H1 (cell line): Measurements from ENCODE around the gene MYLK4. TPM values are rescaled to one million over a fixed set of nuclear protein-coding genes. Genes with fewer than 3 reads are reported as not detected.

Experiments
- CTCF ChIA-PET: fragments of 300-600 bp; sonication (Branson Sonifier 250); formaldehyde crosslinking; loops from one replicate; lab custom pipeline; 2021; ENCODE audit not compliant: partially characterized antibody; lab: Charles Lee
- POLR2A ChIA-PET: fragments of 300-600 bp; sonication (Branson Sonifier 250); formaldehyde crosslinking; loops from one replicate; lab custom pipeline; 2021; ENCODE audit warnings: inconsistent platforms; ENCODE audit not compliant: partially characterized antibody; lab: Charles Lee
- DNase-seq, 2 experiments: peaks; one replicate each; pipeline versions ENCODE4 v3.0.0 to v3.0.0-alpha.2; 2010 to 2022; ENCODE audit warnings: low spot score in 2 of 2, low read depth in 1 of 2, mixed read lengths in 1 of 2
- FAIRE-seq: peaks from 2 replicates; lab custom pipeline; 2011; peaks lifted over from hg19 to GRCh38; lab: Jason Lieb, UNC
- H2AFZ ChIP-seq: 2 replicates; pipeline ENCODE4 v1.8.1; 2012; ENCODE audit warnings: low read length, inconsistent platforms
- H2AK5ac ChIP-seq: 2 replicates; pipeline ENCODE4 v1.6.1; 2013; ENCODE audit warnings: low read depth, low read length
- H2BK120ac ChIP-seq: replicated peaks from 2 replicates; pipeline ENCODE3; 2013; ENCODE audit warnings: low read depth, low read length, inconsistent platforms
- H2BK12ac ChIP-seq: 2 replicates; pipeline ENCODE4 v1.6.1; 2013; ENCODE audit warnings: low read depth, low read length
- H2BK15ac ChIP-seq: 2 replicates; pipeline ENCODE4 v1.6.1; 2013; ENCODE audit warnings: low read length
- H2BK20ac ChIP-seq: 2 replicates; pipeline ENCODE4 v1.6.1; 2013; ENCODE audit warnings: low read length
- H2BK5ac ChIP-seq: 2 replicates; pipeline ENCODE4 v1.6.1; 2013; ENCODE audit warnings: low read depth, low read length
- H3K14ac ChIP-seq: 2 replicates; pipeline ENCODE4 v1.6.1; 2013; ENCODE audit warnings: inconsistent platforms; ENCODE audit not compliant: insufficient read length
- H3K18ac ChIP-seq: 2 replicates; pipeline ENCODE4 v1.6.1; 2013; ENCODE audit warnings: low read length; ENCODE audit errors: extremely low read depth
- H3K23ac ChIP-seq: 2 replicates; pipeline ENCODE4 v1.6.1; 2013; ENCODE audit warnings: inconsistent platforms; ENCODE audit not compliant: insufficient read length
- H3K23me2 ChIP-seq: 2 replicates; pipeline ENCODE4 v1.6.1; 2013; ENCODE audit warnings: low read depth, low read length
- H3K27ac ChIP-seq: 2 replicates; pipeline ENCODE4 v1.6.1; 2011; ENCODE audit warnings: low read depth, low read length, inconsistent platforms
- H3K27me3 ChIP-seq, 4 experiments: replicated peaks in 1 of 4; 1 replicate in 1 of 4; 2 replicates in 3 of 4; pipeline versions ENCODE4 v1.6.1 to v1.8.1; 2011 to 2013; ENCODE audit warnings: low read length in 3 of 4, mild to moderate bottlenecking in 3 of 4, inconsistent platforms in 2 of 4, mixed read lengths in 2 of 4, moderate library complexity in 1 of 4; ENCODE audit not compliant: control insufficient read depth in 3 of 4, insufficient read depth in 3 of 4; ENCODE audit errors: extremely low read depth in 1 of 4
- H3K36me3 ChIP-seq, 4 experiments: 2 replicates each; pipeline versions ENCODE4 v1.6.1 to v1.8.1; 2011 to 2013; ENCODE audit warnings: mild to moderate bottlenecking in 4 of 4, low read length in 3 of 4, moderate library complexity in 2 of 4, control low read depth in 1 of 4, inconsistent platforms in 1 of 4; ENCODE audit not compliant: insufficient read depth in 4 of 4, control insufficient read depth in 2 of 4
- H3K4ac ChIP-seq: replicated peaks from 2 replicates; pipeline ENCODE3; 2013; ENCODE audit warnings: low read length, low read depth, mixed read lengths, inconsistent platforms; ENCODE audit not compliant: insufficient read length
- H3K4me1 ChIP-seq, 4 experiments: replicated peaks in 1 of 4; 1 replicate in 1 of 4; 2 replicates in 3 of 4; pipeline versions ENCODE4 v1.6.1 to v1.8.1; 2011 to 2013; ENCODE audit warnings: low read length in 3 of 4, inconsistent platforms in 2 of 4, mixed read lengths in 1 of 4; ENCODE audit not compliant: insufficient read depth in 4 of 4, control insufficient read depth in 3 of 4
- H3K4me2 ChIP-seq, 2 experiments: 2 replicates each; pipeline versions ENCODE4 v1.6.1 to v1.8.1; 2011 to 2013; ENCODE audit warnings: low read depth in 2 of 2, low read length in 2 of 2, control low read depth in 1 of 2, inconsistent platforms in 1 of 2, mild to moderate bottlenecking in 1 of 2; ENCODE audit not compliant: insufficient read depth in 1 of 2
- H3K4me3 ChIP-seq, 4 experiments: fragments of 200-600, 300-600 bp in 1 of 4; sonication (generic), shearing (Covaris generic), sonication (Bioruptor Twin) in 1 of 4; 2 replicates each; pipeline versions ENCODE4 v1.5.1 to v1.8.1; 2011 to 2016; ENCODE audit warnings: low read length in 4 of 4, low read depth in 3 of 4, control low read depth in 2 of 4, inconsistent platforms in 2 of 4, mild to moderate bottlenecking in 2 of 4, mixed read lengths in 1 of 4, moderate library complexity in 1 of 4; ENCODE audit not compliant: insufficient read depth in 2 of 4; ENCODE audit errors: extremely low read depth in 1 of 4
- H3K56ac ChIP-seq: replicated peaks from 2 replicates; pipeline ENCODE3; 2013; ENCODE audit warnings: low read depth, mild to moderate bottlenecking, mixed read lengths, low read length, inconsistent platforms; ENCODE audit not compliant: insufficient read length
- H3K79me1 ChIP-seq: 2 replicates; pipeline ENCODE4 v1.6.1; 2013; ENCODE audit warnings: low read depth, low read length, control low read depth
- H3K79me2 ChIP-seq, 2 experiments: 2 replicates each; pipeline versions ENCODE4 v1.6.1 to v1.8.1; 2012 to 2013; ENCODE audit warnings: low read length in 2 of 2, mild to moderate bottlenecking in 2 of 2, inconsistent platforms in 1 of 2; ENCODE audit not compliant: insufficient read depth in 2 of 2, control insufficient read depth in 1 of 2
- H3K9ac ChIP-seq, 4 experiments: replicated peaks in 1 of 4; 1 replicate in 1 of 4; 2 replicates in 3 of 4; pipeline versions ENCODE4 v1.6.1 to v1.8.1; 2011 to 2013; ENCODE audit warnings: low read depth in 3 of 4, low read length in 3 of 4, control low read depth in 2 of 4, mild to moderate bottlenecking in 2 of 4, moderate library complexity in 2 of 4, inconsistent platforms in 1 of 4; ENCODE audit errors: extremely low read depth in 1 of 4
- H3K9me3 ChIP-seq, 2 experiments: 2 replicates each; pipeline versions ENCODE4 v1.6.1 to v1.8.1; 2012 to 2013; ENCODE audit warnings: mild to moderate bottlenecking in 2 of 2, moderate library complexity in 2 of 2, control low read depth in 1 of 2, inconsistent platforms in 1 of 2, low read depth in 1 of 2, low read length in 1 of 2, mixed read lengths in 1 of 2; ENCODE audit not compliant: insufficient read depth in 2 of 2
- H4K20me1 ChIP-seq, 2 experiments: replicated peaks in 1 of 2; 2 replicates each; pipeline versions ENCODE3 to v1.8.1; 2011 to 2013; ENCODE audit warnings: inconsistent platforms in 2 of 2, low read length in 2 of 2, mild to moderate bottlenecking in 1 of 2; ENCODE audit not compliant: insufficient read depth in 2 of 2, control insufficient read depth in 1 of 2
- H4K5ac ChIP-seq: 2 replicates; pipeline ENCODE4 v1.6.1; 2013; ENCODE audit warnings: low read length, low read depth, mixed read lengths, inconsistent platforms; ENCODE audit not compliant: insufficient read length
- H4K8ac ChIP-seq: 2 replicates; pipeline ENCODE4 v1.8.0; 2013; ENCODE audit warnings: mild to moderate bottlenecking, moderate library complexity, low read length, inconsistent platforms; ENCODE audit not compliant: insufficient read depth; ENCODE audit errors: extremely low read depth
- H4K91ac ChIP-seq: replicated peaks from 2 replicates; pipeline ENCODE3; 2013; ENCODE audit warnings: low read length, mixed read lengths, inconsistent platforms; ENCODE audit not compliant: insufficient read length
- EGR1 ChIP-seq: IDR thresholded peaks from 2 replicates; pipeline ENCODE4 v1.6.1; 2011; ENCODE audit warnings: low read depth, low read length, borderline replicate concordance
- FOSL1 ChIP-seq: IDR thresholded peaks from 2 replicates; pipeline ENCODE4 v1.6.1; 2011; ENCODE audit warnings: mild to moderate bottlenecking, low read depth, low read length, moderate library complexity; ENCODE audit not compliant: insufficient read depth
- HDAC6 ChIP-seq: IDR thresholded peaks from one replicate; pipeline ENCODE4 v1.7.1; 2012; ENCODE audit warnings: low read depth, mild to moderate bottlenecking, inconsistent platforms, low read length, moderate library complexity
- JUN ChIP-seq: IDR thresholded peaks from 2 replicates; pipeline ENCODE4 v1.6.1; 2011; ENCODE audit warnings: low read depth, mild to moderate bottlenecking, improper control_type of control experiment, low read length
- KDM1A ChIP-seq: fragments of 200-600, 300-600 bp; sonication (generic); IDR thresholded peaks from 2 replicates; pipeline ENCODE4 v1.7.1; 2016; ENCODE audit warnings: mild to moderate bottlenecking, low read length, borderline replicate concordance
- KDM4A ChIP-seq: IDR thresholded peaks from one replicate; pipeline ENCODE4 v1.7.1; 2012; ENCODE audit warnings: low read depth, mild to moderate bottlenecking, moderate library complexity, low read length, inconsistent platforms; ENCODE audit not compliant: severe bottlenecking
- RAD21 ChIP-seq, 2 experiments: IDR thresholded peaks in 1 of 2; conservative IDR thresholded peaks in 1 of 2; 2 replicates each; pipeline ENCODE4 v1.6.1; 2011; ENCODE audit warnings: low read depth in 2 of 2, low read length in 2 of 2, improper control_type of control experiment in 1 of 2, inconsistent platforms in 1 of 2, mild to moderate bottlenecking in 1 of 2, moderate library complexity in 1 of 2
- TBP ChIP-seq: IDR thresholded peaks from 2 replicates; pipeline ENCODE4 v1.6.1; 2011; ENCODE audit warnings: low read depth, low read length, improper control_type of control experiment
- WGBS, 2 experiments: shearing (Covaris generic) in 1 of 2; methylation state at CpG; one replicate each; pipeline versions ENCODE4 v1.1.6 to v1.1.7; 2013 to 2015; ENCODE audit warnings: low lambda C conversion rate in 2 of 2, mixed read lengths in 2 of 2, inconsistent platforms in 1 of 2, low coverage in 1 of 2, missing lambda C conversion rate in 1 of 2; ENCODE audit not compliant: insufficient replicate concordance in 2 of 2, insufficient coverage in 1 of 2, insufficient read length in 1 of 2; ENCODE audit errors: extremely low coverage in 1 of 2, missing lambda C conversion rate in 1 of 2; 5-methylcytosine and 5-hydroxymethylcytosine counted together
- polyA plus RNA-seq, 7 experiments: library from polyadenylated mRNA; depleted of rRNA in 3 of 7; stranded (reverse) in 5 of 7; unstranded in 2 of 7; fragments of >200 nt in 5 of 7; fragments of 200-250 nt in 2 of 7; gene quantifications; 1 replicate in 5 of 7; 2 replicates in 1 of 7; 4 replicates in 1 of 7; pipeline versions ENCODE4 v1.2.1 to v1.2.3, GENCODE V29; 2011 to 2013; ENCODE audit warnings: missing spikeins in 2 of 7, mixed read lengths in 2 of 7
- total RNA-seq: library from RNA; stranded (reverse); fragmentation: NEBNext Ultra II Directional; extraction: Animal tissue kit (Norgen Biotek cat#: 25700); gene quantifications from 2 replicates; pipeline ENCODE4 v1.2.1, GENCODE V29; 2021
- TF ChIP-seq, protein P1 (sequence below): IDR thresholded peaks from 2 replicates; pipeline ENCODE4 v1.6.1; 2012; ENCODE audit warnings: low read length, inconsistent platforms

Gene MYLK4
- total and polyA plus RNA-seq, 2 of the 8 experiments (the other 6 are each of a cell fraction or from before 2014, with no cell fraction given), result 0.11 to 0.17 TPM

DNA sequence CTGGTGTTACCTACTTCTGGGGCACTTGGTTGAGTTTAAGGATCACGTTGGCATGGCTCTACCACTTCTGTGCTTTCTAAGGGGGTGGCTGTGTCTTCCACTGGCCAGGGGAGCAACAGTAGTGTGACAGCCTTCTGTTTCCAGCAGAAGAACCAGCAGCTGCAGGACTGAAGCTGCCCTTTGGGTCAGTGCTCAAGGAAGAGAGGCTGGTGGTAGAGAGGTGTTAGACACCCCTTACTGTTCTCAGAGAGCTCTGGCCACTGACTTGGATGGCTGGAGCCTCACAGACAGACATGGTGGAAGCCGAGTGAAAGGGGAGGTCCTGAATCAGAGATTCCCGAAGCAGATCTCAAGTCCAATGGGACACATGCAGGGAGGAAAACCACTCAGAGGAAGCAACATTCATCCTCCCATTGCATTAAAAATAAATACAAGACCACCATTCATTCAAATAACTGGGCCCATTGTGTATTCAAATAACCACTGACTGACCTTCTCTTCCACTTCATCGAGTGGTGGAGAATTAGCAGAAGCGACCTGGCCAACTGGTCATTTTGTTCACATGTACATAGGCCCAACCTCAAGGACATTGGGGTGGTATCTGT, 106.7 kb downstream of the MYLK4 start:
- no peak overlapping the region for H3K56ac ChIP-seq
- no peaks in the 10 kb centered on the region for H4K20me1 ChIP-seq
- no peak overlapping the region for H3K4ac ChIP-seq
- H2BK5ac ChIP-seq, result no peak overlapping the region
- 88% methylated on average over 5 of the region's 5 CpGs; no CpG with 5 or more reads in 1 of the 2 experiments for WGBS, 2 experiments
- no peak overlapping the region for H2BK120ac ChIP-seq
- H3K9ac ChIP-seq, result no peak overlapping the region
- H2AK5ac ChIP-seq, result no peak overlapping the region
- H2BK15ac ChIP-seq, result no peak overlapping the region
- H4K5ac ChIP-seq, result no peak overlapping the region
- no peaks in the 10 kb centered on the region for H3K36me3 ChIP-seq
- H3K4me2 ChIP-seq, result no peak overlapping the region
- no peak overlapping the region for H3K4me3 ChIP-seq
- no peak overlapping the region for H3K23ac ChIP-seq
- ChIA-PET POLR2A (no interaction called here), CTCF (interaction anchor here (1.0 kb wide), 1 partner anchor 10 kb away, joined by 4 read pairs; no protein-coding TSS in a partner anchor)
- H2BK12ac ChIP-seq, result no peak overlapping the region
- FAIRE-seq, result no peak
- no peaks in the 10 kb centered on the region for H3K79me1 ChIP-seq
- H3K18ac ChIP-seq, result no peak overlapping the region
- H3K9me3 ChIP-seq, result no peaks in the 10 kb centered on the region
- H2BK20ac ChIP-seq, result no peak overlapping the region
- H3K23me2 ChIP-seq, result peaks cover 7% of the 10 kb centered on the region
- H3K14ac ChIP-seq, result no peak overlapping the region
- TF ChIP-seq FOSL1, result no peak
- TF ChIP-seq HDAC6, result no peak
- no peak for TF ChIP-seq EGR1
- no peak for TF ChIP-seq TBP
- TF ChIP-seq, protein P1, sequence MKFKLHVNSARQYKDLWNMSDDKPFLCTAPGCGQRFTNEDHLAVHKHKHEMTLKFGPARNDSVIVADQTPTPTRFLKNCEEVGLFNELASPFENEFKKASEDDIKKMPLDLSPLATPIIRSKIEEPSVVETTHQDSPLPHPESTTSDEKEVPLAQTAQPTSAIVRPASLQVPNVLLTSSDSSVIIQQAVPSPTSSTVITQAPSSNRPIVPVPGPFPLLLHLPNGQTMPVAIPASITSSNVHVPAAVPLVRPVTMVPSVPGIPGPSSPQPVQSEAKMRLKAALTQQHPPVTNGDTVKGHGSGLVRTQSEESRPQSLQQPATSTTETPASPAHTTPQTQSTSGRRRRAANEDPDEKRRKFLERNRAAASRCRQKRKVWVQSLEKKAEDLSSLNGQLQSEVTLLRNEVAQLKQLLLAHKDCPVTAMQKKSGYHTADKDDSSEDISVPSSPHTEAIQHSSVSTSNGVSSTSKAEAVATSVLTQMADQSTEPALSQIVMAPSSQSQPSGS, result no peak
- TF ChIP-seq JUN, result no peak
- no peak for TF ChIP-seq KDM4A
- TF ChIP-seq RAD21 (IDR thresholded peaks at IDR 0.05 in 1 of 2, conservative IDR thresholded peaks at IDR 0.05 in 1 of 2; ENCODE audit: low read depth in 2 of 2, low read length in 2 of 2), result no peak
- no peak for TF ChIP-seq KDM1A
- no peak overlapping the region for H3K27ac ChIP-seq
- H3K79me2 ChIP-seq, result no peaks in the 10 kb centered on the region
- H4K91ac ChIP-seq, result no peak overlapping the region
- H3K4me1 ChIP-seq, result peaks cover 2 to 11% (median 4%) of the 10 kb centered on the region in 4 experiments
- no peak overlapping the region for H2AFZ ChIP-seq
- peak overlapping the region; percentile 45; the same call in 1 of the 2 replicates for H4K8ac ChIP-seq
- DNase-seq, result no peak
- H3K27me3 ChIP-seq, result no peaks in the 10 kb centered on the region; a peak in 2 of 7 replicates
